Ishikawa (cell line): ENCODE results near the gene RPL38.

ENCODE experiments used
- CEBPB ChIP-seq: IDR thresholded peaks from 2 replicates; pipeline ENCODE4 v1.6.1; 2012
- CREB1 ChIP-seq: IDR thresholded peaks from 2 replicates; pipeline ENCODE4 v1.6.1; 2012; ENCODE audit warnings: low read depth
- EGR1 ChIP-seq: IDR thresholded peaks from 2 replicates; pipeline ENCODE4 v1.6.1; 2012
- EP300 ChIP-seq: IDR thresholded peaks from 2 replicates; pipeline ENCODE4 v1.6.1; 2012; ENCODE audit warnings: borderline replicate concordance
- FOXM1 ChIP-seq: IDR thresholded peaks from 2 replicates; pipeline ENCODE4 v1.6.1; 2012; ENCODE audit warnings: low read depth, borderline replicate concordance
- MAX ChIP-seq: IDR thresholded peaks from 2 replicates; pipeline ENCODE4 v1.6.1; 2012
- NFIC ChIP-seq: IDR thresholded peaks from 2 replicates; pipeline ENCODE4 v1.6.1; 2012
- RAD21 ChIP-seq: IDR thresholded peaks from 2 replicates; pipeline ENCODE4 v1.6.1; 2012; ENCODE audit warnings: low read depth
- REST ChIP-seq: IDR thresholded peaks from 2 replicates; pipeline ENCODE4 v1.6.1; 2012; ENCODE audit warnings: low read depth, mild to moderate bottlenecking
- TAF1 ChIP-seq: IDR thresholded peaks from 2 replicates; pipeline ENCODE4 v1.6.1; 2012; ENCODE audit warnings: low read depth, mild to moderate bottlenecking
- TCF12 ChIP-seq: IDR thresholded peaks from 2 replicates; pipeline ENCODE4 v1.6.1; 2012; ENCODE audit warnings: low read depth
- TEAD4 ChIP-seq: IDR thresholded peaks from 2 replicates; pipeline ENCODE4 v1.6.1; 2012
- USF1 ChIP-seq: IDR thresholded peaks from 2 replicates; pipeline ENCODE4 v1.6.1; 2012
- YY1 ChIP-seq: IDR thresholded peaks from 2 replicates; pipeline ENCODE4 v1.6.1; 2012; ENCODE audit warnings: low read depth
- ZBTB7A ChIP-seq: IDR thresholded peaks from 2 replicates; pipeline ENCODE4 v1.6.1; 2012; ENCODE audit warnings: low read depth

The RPL38 gene

GRCh38 chr17:74252211-74252610, 48.7 kb downstream of the RPL38 start:
- no peak for TF ChIP-seq ZBTB7A
- no peak for TF ChIP-seq RAD21
- TF ChIP-seq CEBPB = no peak
- no peak for TF ChIP-seq EGR1
- TF ChIP-seq YY1 = no peak
- no peak for TF ChIP-seq NFIC
- no peak for TF ChIP-seq MAX
- no peak for TF ChIP-seq FOXM1
- no peak for TF ChIP-seq TEAD4
- TF ChIP-seq CREB1 = no peak
- TF ChIP-seq EP300 = no peak
- TF ChIP-seq USF1 = no peak
- TF ChIP-seq TCF12 = no peak
- no peak for TF ChIP-seq REST
- no peak for TF ChIP-seq TAF1

GRCh38 chr17:74253036-74253435, 49.6 kb downstream of the RPL38 start:
- TF ChIP-seq REST (no peak), CREB1 (no peak), MAX (no peak), CEBPB (no peak), EGR1 (no peak), TCF12 (no peak), USF1 (no peak), ZBTB7A (no peak), RAD21 (no peak), FOXM1 (no peak), NFIC (no peak), TEAD4 (no peak), TAF1 (no peak), YY1 (no peak), EP300 (no peak)

- TF ChIP-seq CREB1 (no peak), TAF1 (no peak), EP300 (no peak), RAD21 (no peak), FOXM1 (no peak), ZBTB7A (no peak), USF1 (no peak), EGR1 (no peak), REST (no peak), TEAD4 (no peak), CEBPB (no peak), YY1 (no peak), TCF12 (no peak), NFIC (no peak), MAX (no peak)
These were observed 53.8 kb downstream of the RPL38 start for GRCh38 chr17:74257311-74257710.
